ENCODE data around the gene S1PR3.

DNA sequence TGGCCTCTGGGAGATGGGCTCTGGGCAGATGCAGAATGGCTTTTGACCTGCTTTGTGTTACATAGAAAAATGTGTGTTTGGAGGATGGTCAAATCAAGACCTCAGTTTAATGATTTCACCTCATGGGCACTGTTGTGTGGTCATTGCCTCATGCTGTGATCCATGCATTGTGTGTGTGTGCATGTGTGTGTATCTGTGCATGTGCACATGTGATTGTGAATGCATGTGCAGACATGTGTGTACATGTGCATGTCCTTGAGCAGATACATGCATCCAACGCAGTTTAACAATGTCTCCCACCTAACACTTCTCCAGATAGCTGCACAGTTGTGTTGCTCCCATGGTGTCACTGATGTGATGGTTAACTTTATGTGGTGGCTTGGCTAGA is 40.1 kb upstream of the S1PR3 start:
- no peak for TF ChIP-seq GATA2 (IDR thresholded peaks at IDR 0.05; ENCODE audit: low read depth, low read length)
- TF ChIP-seq GATA3 (IDR thresholded peaks at IDR 0.05; ENCODE audit: low read depth, low read length), result no peak
